Esophagus (tissue), 2 donors: Measurements from ENCODE around the gene EYS. TPM values are rescaled to one million over a fixed set of nuclear protein-coding genes. Genes with fewer than 3 reads are reported as not detected.

ENCODE experiments used
- H3K27ac ChIP-seq, 2 donors: one replicate each; pipeline ENCODE4 v1.5.1; 2013; ENCODE audit warnings: low read depth in 2 of 2, mild to moderate bottlenecking in 2 of 2, inconsistent platforms in 1 of 2, low read length in 1 of 2, moderate library complexity in 1 of 2
- H3K27me3 ChIP-seq, 2 donors: one replicate each; pipeline ENCODE4 v1.6.1; 2013; ENCODE audit warnings: low read length in 2 of 2, control low read depth in 1 of 2, mild to moderate bottlenecking in 1 of 2; ENCODE audit not compliant: insufficient read depth in 2 of 2, control insufficient read depth in 1 of 2
- H3K36me3 ChIP-seq, 2 donors: one replicate each; pipeline ENCODE4 v1.6.1; 2013; ENCODE audit warnings: low read length in 1 of 2; ENCODE audit not compliant: control insufficient read depth in 2 of 2, insufficient read depth in 2 of 2
- H3K4me1 ChIP-seq, 2 donors: one replicate each; pipeline ENCODE4 v1.6.1; 2013; ENCODE audit warnings: low read length in 1 of 2; ENCODE audit not compliant: control insufficient read depth in 2 of 2, insufficient read depth in 2 of 2
- H3K4me3 ChIP-seq, 2 donors: one replicate each; pipeline ENCODE4 v1.5.1; 2013; ENCODE audit warnings: low read length in 2 of 2, mild to moderate bottlenecking in 2 of 2, low read depth in 1 of 2, moderate library complexity in 1 of 2
- H3K9me3 ChIP-seq, 2 donors: one replicate each; pipeline ENCODE4 v1.6.1; 2013; ENCODE audit warnings: mild to moderate bottlenecking in 2 of 2, low read depth in 1 of 2, low read length in 1 of 2, moderate library complexity in 1 of 2; ENCODE audit not compliant: control insufficient read depth in 2 of 2, insufficient read depth in 1 of 2
- WGBS, 2 donors: extraction: QIAGEN DNeasy Blood & Tissue Kit; methylation state at CpG; one replicate each; pipeline ENCODE4 v1.1.7; 2013; 5-methylcytosine and 5-hydroxymethylcytosine counted together
- polyA plus RNA-seq, 2 donors: library from polyadenylated mRNA; stranded (reverse); fragments of 200-250 nt; gene quantifications; one replicate each; pipeline ENCODE4 v1.2.3, GENCODE V29; 2013
- donor health status: healthy with polysubstance abuse.
- donor health status: Bipolar disorder and iron deficiency.

Gene EYS
- polyA plus RNA-seq, 2 donors: not detected

- Histone ChIP-seq H3K4me1 (no peaks in the 10 kb centered on the region), H3K36me3 (no peaks in the 10 kb centered on the region), H3K27me3 (no peaks in the 10 kb centered on the region), H3K27ac (no peak overlapping the region), H3K4me3 (no peak overlapping the region), H3K9me3 (no peaks in the 10 kb centered on the region)
- WGBS, 2 donors: 62 to 67% methylated on average over 3 of the region's 3 CpGs
Observed at GRCh38 chr6:64170316-64170715, 1536.7 kb downstream of the EYS start.

GRCh38 chr6:64160486-64160885 lies 1546.5 kb downstream of the EYS start:
- H3K27ac ChIP-seq: no peak overlapping the region
- H3K9me3 ChIP-seq: peaks cover 0 to 2% of the 10 kb centered on the region in 2 donors
- H3K36me3 ChIP-seq: no peaks in the 10 kb centered on the region
- H3K4me3 ChIP-seq: no peak overlapping the region
- H3K4me1 ChIP-seq: no peaks in the 10 kb centered on the region
- WGBS, 2 donors: 42 to 61% methylated on average over 1 of the region's 1 CpG
- H3K27me3 ChIP-seq: no peaks in the 10 kb centered on the region

GRCh38 chr6:64155063-64155462 lies 1552.0 kb downstream of the EYS start:
- Histone ChIP-seq H3K4me1 (no peaks in the 10 kb centered on the region), H3K27ac (no peak overlapping the region), H3K9me3 (peaks cover 0 to 2% of the 10 kb centered on the region in 2 donors), H3K4me3 (no peak overlapping the region), H3K27me3 (no peaks in the 10 kb centered on the region), H3K36me3 (no peaks in the 10 kb centered on the region)
- 61 to 64% methylated on average over 2 of the region's 2 CpGs for whole genome bisulfite sequencing, 2 donors

- no peaks in the 10 kb centered on the region for H3K9me3 ChIP-seq
- H3K36me3 ChIP-seq: no peaks in the 10 kb centered on the region
- H3K27ac ChIP-seq: no peak overlapping the region
- no peaks in the 10 kb centered on the region for H3K27me3 ChIP-seq
- H3K4me3 ChIP-seq: no peak overlapping the region
- no peaks in the 10 kb centered on the region for H3K4me1 ChIP-seq
- WGBS, 2 donors: 59 to 62% methylated on average over 2 of the region's 2 CpGs
Observed at GRCh38 chr6:64146876-64147275, 1560.2 kb downstream of the EYS start.

- no peak overlapping the region for H3K4me3 ChIP-seq
- no peak overlapping the region for H3K27ac ChIP-seq
- H3K27me3 ChIP-seq: no peaks in the 10 kb centered on the region
- H3K36me3 ChIP-seq: no peaks in the 10 kb centered on the region
- H3K4me1 ChIP-seq: no peaks in the 10 kb centered on the region
- no peaks in the 10 kb centered on the region for H3K9me3 ChIP-seq
- 32 to 44% methylated on average over 1 of the region's 1 CpG for WGBS, 2 donors
Observed at GRCh38 chr6:64146094-64146493, 1560.9 kb downstream of the EYS start.

- H3K27ac ChIP-seq: no peak overlapping the region
- WGBS, 2 donors: 69 to 72% methylated on average over 2 of the region's 2 CpGs
- H3K36me3 ChIP-seq: no peaks in the 10 kb centered on the region
Observed at GRCh38 chr6:64145658-64146057, 1561.4 kb downstream of the EYS start.

GRCh38 chr6:64143101-64143500 lies 1563.9 kb downstream of the EYS start:
- WGBS, 2 donors: 65 to 69% methylated on average over 2 of the region's 2 CpGs
- no peak overlapping the region for H3K27ac ChIP-seq

More at GRCh38 chr6:64145658-64146057, 1561.4 kb downstream of the EYS start:
- Histone ChIP-seq H3K9me3 (no peaks in the 10 kb centered on the region), H3K4me3 (no peak overlapping the region), H3K27me3 (no peaks in the 10 kb centered on the region), H3K4me1 (no peaks in the 10 kb centered on the region)

GRCh38 chr6:64141680-64142079 lies 1565.3 kb downstream of the EYS start:
- Histone ChIP-seq H3K4me1 (no peaks in the 10 kb centered on the region), H3K27me3 (no peaks in the 10 kb centered on the region), H3K9me3 (no peaks in the 10 kb centered on the region), H3K4me3 (no peak overlapping the region), H3K36me3 (no peaks in the 10 kb centered on the region), H3K27ac (no peak overlapping the region)
- WGBS, 2 donors: 82 to 91% methylated on average over 2 of the region's 2 CpGs

More at GRCh38 chr6:64143101-64143500, 1563.9 kb downstream of the EYS start:
- Histone ChIP-seq H3K4me1 (no peaks in the 10 kb centered on the region), H3K36me3 (no peaks in the 10 kb centered on the region), H3K4me3 (no peak overlapping the region), H3K27me3 (no peaks in the 10 kb centered on the region), H3K9me3 (no peaks in the 10 kb centered on the region)

GRCh38 chr6:64128301-64129024 lies 1578.6 kb downstream of the EYS start:
- Histone ChIP-seq H3K27ac (no peak overlapping the region), H3K9me3 (no peaks in the 10 kb centered on the region), H3K27me3 (no peaks in the 10 kb centered on the region), H3K4me3 (no peak overlapping the region), H3K4me1 (no peaks in the 10 kb centered on the region), H3K36me3 (no peaks in the 10 kb centered on the region)
- 69 to 76% methylated on average over 1 of the region's 1 CpG for WGBS, 2 donors
